PC-3 (cell line): ENCODE data around the gene HSPB7. TPM values are rescaled to one million over a fixed set of nuclear protein-coding genes. Genes with fewer than 3 reads are reported as not detected.

Experiments used
- ATAC-seq: fragments of 200-7000 bp; cut with Tn5 transposase; 2 replicates; pipeline ENCODE4 v1.9.1; 2020; ENCODE audit warnings: mild to moderate bottlenecking, moderate library complexity
- BruUV-seq: library from RNA; stranded (reverse); fragments of 400-500 nt; replicated peaks from 2 replicates; lab custom pipeline; 2021; lab: Mats Ljungman, UMichigan
- CTCF ChIA-PET: fragments of 300-600 bp; sonication (Branson Sonifier 250); formaldehyde crosslinking; loops from one replicate; lab custom pipeline; 2022; ENCODE audit warnings: antibody characterized with exemption; lab: Charles Lee
- POLR2A ChIA-PET: fragments of 300-600 bp; sonication (Branson Sonifier 250); formaldehyde crosslinking; loops from one replicate; lab custom pipeline; 2022; ENCODE audit warnings: antibody characterized with exemption; ENCODE audit not compliant: unreplicated experiment; lab: Charles Lee
- DNase-seq: peaks from one replicate; pipeline ENCODE4 v3.0.0-alpha.2; 2015
- H2AFZ ChIP-seq: fragments of 300-600 bp; sonication (generic); 2 replicates; pipeline ENCODE4 v1.6.0; 2016; ENCODE audit warnings: antibody characterized with exemption, low read length
- H3F3A ChIP-seq: fragments of 300-600 bp; sonication (generic); one replicate; pipeline ENCODE4 v1.6.0; 2017; ENCODE audit warnings: antibody characterized with exemption, low read length, control low read depth, mild to moderate bottlenecking; ENCODE audit not compliant: unreplicated experiment
- H3K27ac ChIP-seq: fragments of 300-600 bp; sonication (generic); 2 replicates; pipeline ENCODE4 v1.5.1; 2016; ENCODE audit warnings: mild to moderate bottlenecking, low read length
- H3K27me3 ChIP-seq: fragments of 300-600 bp; sonication (generic); 2 replicates; pipeline ENCODE4 v1.6.1; 2016; ENCODE audit warnings: low read length, mixed read lengths
- H3K36me3 ChIP-seq: fragments of 300-600 bp; sonication (generic); 2 replicates; pipeline ENCODE4 v1.6.1; 2016; ENCODE audit warnings: low read depth, mixed run types, low read length, mixed read lengths
- H3K4me1 ChIP-seq: fragments of 300-600 bp; sonication (generic); 2 replicates; pipeline ENCODE4 v1.5.1; 2016; ENCODE audit warnings: low read length; ENCODE audit not compliant: insufficient read depth
- H3K4me2 ChIP-seq: fragments of 300-600 bp; sonication (generic); 2 replicates; pipeline ENCODE4 v1.6.0; 2016; ENCODE audit warnings: low read length
- H3K4me3 ChIP-seq: fragments of 300-600 bp; sonication (generic); 2 replicates; pipeline ENCODE4 v1.5.1; 2016; ENCODE audit warnings: mild to moderate bottlenecking, low read length, mixed read lengths
- H3K79me2 ChIP-seq: fragments of 300-600 bp; sonication (generic); 2 replicates; pipeline ENCODE4 v1.6.1; 2017; ENCODE audit warnings: low read length, mixed read lengths
- H3K9ac ChIP-seq: fragments of 300-600 bp; sonication (generic); 2 replicates; pipeline ENCODE4 v1.6.0; 2016; ENCODE audit warnings: mild to moderate bottlenecking, low read length
- H3K9me2 ChIP-seq: fragments of 300-600 bp; sonication (generic); replicated peaks from 2 replicates; pipeline ENCODE4 v1.6.1; 2016; ENCODE audit warnings: mixed run types, low read length, mixed read lengths
- H3K9me3 ChIP-seq: fragments of 300-600 bp; sonication (generic); 2 replicates; pipeline ENCODE4 v1.6.1; 2016; ENCODE audit warnings: low read length, mixed read lengths
- H4K20me1 ChIP-seq: fragments of 300-600 bp; sonication (generic); 2 replicates; pipeline ENCODE4 v1.6.1; 2016; ENCODE audit warnings: low read length, mixed read lengths
- CTCF ChIP-seq: fragments of 300-600 bp; sonication (generic); conservative IDR thresholded peaks from 2 replicates; pipeline ENCODE4 v1.5.1; 2017; ENCODE audit warnings: antibody characterized with exemption, low read depth, mild to moderate bottlenecking, low read length
- EZH2 ChIP-seq: fragments of 300-600 bp; sonication (generic); IDR thresholded peaks from one replicate; pipeline ENCODE4 v1.6.1; 2017; ENCODE audit warnings: antibody characterized with exemption, mild to moderate bottlenecking, low read length; ENCODE audit not compliant: unreplicated experiment
- EZH2phosphoT487 ChIP-seq: fragments of 300-600 bp; sonication (generic); IDR thresholded peaks from 2 replicates; pipeline ENCODE4 v1.6.1; 2018; ENCODE audit warnings: mild to moderate bottlenecking, antibody characterized with exemption, low read length, borderline replicate concordance
- intact Hi-C: fragments of 100-400 bp; cut with micrococcal nuclease; formaldehyde crosslinking; loops from 2 replicates; pipeline ENCODE4 v1.9.0; 2023
- total RNA-seq: library from RNA; depleted of rRNA; stranded (reverse); fragments of >200 nt; gene quantifications from 2 replicates; pipeline ENCODE4 v1.2.3, GENCODE V29; 2014

HSPB7 gene
- total RNA-seq, 1 experiment from 2014 or later, result not detected

GRCh38 chr1:15992582-15993500 lies 25.0 kb downstream of the HSPB7 start:
- Histone ChIP-seq H3K36me3 (no peaks in the 10 kb centered on the region), H3K4me1 (no peaks in the 10 kb centered on the region), H3K27ac (no peak overlapping the region), H3K9me3 (no peaks in the 10 kb centered on the region), H3K9me2 (no peaks in the 10 kb centered on the region), H3K4me3 (no peak overlapping the region), H3K79me2 (no peaks in the 10 kb centered on the region), H4K20me1 (no peaks in the 10 kb centered on the region), H2AFZ (no peak overlapping the region), H3K27me3 (no peaks in the 10 kb centered on the region), H3F3A (no peaks in the 10 kb centered on the region), H3K4me2 (no peak overlapping the region), H3K9ac (no peak overlapping the region)
- TF ChIP-seq EZH2phosphoT487, result no peak
- TF ChIP-seq CTCF, result no peak
- no peak for TF ChIP-seq EZH2
- no TSS peak for BruUV-seq
- ChIA-PET POLR2A (no interaction called here), CTCF (no interaction called here)
- intact Hi-C loops, result no loop called here
- ATAC-seq (no peak), DNase-seq (no peak)

GRCh38 chr1:15992187-15992553 lies 25.7 kb downstream of the HSPB7 start:
- H3K4me2 ChIP-seq, result no peak overlapping the region
- no peaks in the 10 kb centered on the region for H3K79me2 ChIP-seq
- ChIA-PET CTCF (no interaction called here), POLR2A (no interaction called here)
- no peaks in the 10 kb centered on the region for H3K9me2 ChIP-seq
- BruUV-seq, result no TSS peak
- H4K20me1 ChIP-seq, result no peaks in the 10 kb centered on the region
- intact Hi-C loops, result no loop called here
- H3K4me1 ChIP-seq, result no peaks in the 10 kb centered on the region
- DNase-seq, result no peak
- no peak overlapping the region for H3K27ac ChIP-seq
- no peak overlapping the region for H3K4me3 ChIP-seq
- ATAC-seq, result no peak
- no peak overlapping the region for H3K9ac ChIP-seq
- H2AFZ ChIP-seq, result no peak overlapping the region
- H3K36me3 ChIP-seq, result no peaks in the 10 kb centered on the region
- no peak for TF ChIP-seq EZH2
- TF ChIP-seq EZH2phosphoT487, result no peak
- TF ChIP-seq CTCF, result no peak
- H3K27me3 ChIP-seq, result no peaks in the 10 kb centered on the region
- no peaks in the 10 kb centered on the region for H3F3A ChIP-seq
- no peaks in the 10 kb centered on the region for H3K9me3 ChIP-seq
